H1 (cell line): ENCODE measurements around the gene L3MBTL1. TPM values are rescaled to one million over a fixed set of nuclear protein-coding genes. Genes with fewer than 3 reads are reported as not detected.
A peak's percentile ranks its signal among the peaks of the same experiment; 100 is the strongest.

ENCODE experiments used
- CTCF ChIA-PET: fragments of 300-600 bp; sonication (Branson Sonifier 250); formaldehyde crosslinking; loops from one replicate; lab custom pipeline; 2021; ENCODE audit not compliant: partially characterized antibody; lab: Charles Lee
- POLR2A ChIA-PET: fragments of 300-600 bp; sonication (Branson Sonifier 250); formaldehyde crosslinking; loops from one replicate; lab custom pipeline; 2021; ENCODE audit warnings: inconsistent platforms; ENCODE audit not compliant: partially characterized antibody; lab: Charles Lee
- DNase-seq, 2 experiments: peaks; one replicate each; pipeline versions ENCODE4 v3.0.0 to v3.0.0-alpha.2; 2010 to 2022; ENCODE audit warnings: low spot score in 2 of 2, low read depth in 1 of 2, mixed read lengths in 1 of 2
- FAIRE-seq: peaks from 2 replicates; lab custom pipeline; 2011; peaks lifted over from hg19 to GRCh38; lab: Jason Lieb, UNC
- H2AFZ ChIP-seq: 2 replicates; pipeline ENCODE4 v1.8.1; 2012; ENCODE audit warnings: low read length, inconsistent platforms
- H2AK5ac ChIP-seq: 2 replicates; pipeline ENCODE4 v1.6.1; 2013; ENCODE audit warnings: low read depth, low read length
- H2BK120ac ChIP-seq: replicated peaks from 2 replicates; pipeline ENCODE3; 2013; ENCODE audit warnings: low read depth, low read length, inconsistent platforms
- H2BK12ac ChIP-seq: 2 replicates; pipeline ENCODE4 v1.6.1; 2013; ENCODE audit warnings: low read depth, low read length
- H2BK15ac ChIP-seq: 2 replicates; pipeline ENCODE4 v1.6.1; 2013; ENCODE audit warnings: low read length
- H2BK20ac ChIP-seq: 2 replicates; pipeline ENCODE4 v1.6.1; 2013; ENCODE audit warnings: low read length
- H2BK5ac ChIP-seq: 2 replicates; pipeline ENCODE4 v1.6.1; 2013; ENCODE audit warnings: low read depth, low read length
- H3K14ac ChIP-seq: 2 replicates; pipeline ENCODE4 v1.6.1; 2013; ENCODE audit warnings: inconsistent platforms; ENCODE audit not compliant: insufficient read length
- H3K18ac ChIP-seq: 2 replicates; pipeline ENCODE4 v1.6.1; 2013; ENCODE audit warnings: low read length; ENCODE audit errors: extremely low read depth
- H3K23ac ChIP-seq: 2 replicates; pipeline ENCODE4 v1.6.1; 2013; ENCODE audit warnings: inconsistent platforms; ENCODE audit not compliant: insufficient read length
- H3K23me2 ChIP-seq: 2 replicates; pipeline ENCODE4 v1.6.1; 2013; ENCODE audit warnings: low read depth, low read length
- H3K27ac ChIP-seq: 2 replicates; pipeline ENCODE4 v1.6.1; 2011; ENCODE audit warnings: low read depth, low read length, inconsistent platforms
- H3K27me3 ChIP-seq, 4 experiments: replicated peaks in 1 of 4; 1 replicate in 1 of 4; 2 replicates in 3 of 4; pipeline versions ENCODE4 v1.6.1 to v1.8.1; 2011 to 2013; ENCODE audit warnings: low read length in 3 of 4, mild to moderate bottlenecking in 3 of 4, inconsistent platforms in 2 of 4, mixed read lengths in 2 of 4, moderate library complexity in 1 of 4; ENCODE audit not compliant: control insufficient read depth in 3 of 4, insufficient read depth in 3 of 4; ENCODE audit errors: extremely low read depth in 1 of 4
- H3K36me3 ChIP-seq, 4 experiments: 2 replicates each; pipeline versions ENCODE4 v1.6.1 to v1.8.1; 2011 to 2013; ENCODE audit warnings: mild to moderate bottlenecking in 4 of 4, low read length in 3 of 4, moderate library complexity in 2 of 4, control low read depth in 1 of 4, inconsistent platforms in 1 of 4; ENCODE audit not compliant: insufficient read depth in 4 of 4, control insufficient read depth in 2 of 4
- H3K4ac ChIP-seq: replicated peaks from 2 replicates; pipeline ENCODE3; 2013; ENCODE audit warnings: low read length, low read depth, mixed read lengths, inconsistent platforms; ENCODE audit not compliant: insufficient read length
- H3K4me1 ChIP-seq, 4 experiments: replicated peaks in 1 of 4; 1 replicate in 1 of 4; 2 replicates in 3 of 4; pipeline versions ENCODE4 v1.6.1 to v1.8.1; 2011 to 2013; ENCODE audit warnings: low read length in 3 of 4, inconsistent platforms in 2 of 4, mixed read lengths in 1 of 4; ENCODE audit not compliant: insufficient read depth in 4 of 4, control insufficient read depth in 3 of 4
- H3K4me2 ChIP-seq, 2 experiments: 2 replicates each; pipeline versions ENCODE4 v1.6.1 to v1.8.1; 2011 to 2013; ENCODE audit warnings: low read depth in 2 of 2, low read length in 2 of 2, control low read depth in 1 of 2, inconsistent platforms in 1 of 2, mild to moderate bottlenecking in 1 of 2; ENCODE audit not compliant: insufficient read depth in 1 of 2
- H3K4me3 ChIP-seq, 4 experiments: fragments of 200-600, 300-600 bp in 1 of 4; sonication (generic), shearing (Covaris generic), sonication (Bioruptor Twin) in 1 of 4; 2 replicates each; pipeline versions ENCODE4 v1.5.1 to v1.8.1; 2011 to 2016; ENCODE audit warnings: low read length in 4 of 4, low read depth in 3 of 4, control low read depth in 2 of 4, inconsistent platforms in 2 of 4, mild to moderate bottlenecking in 2 of 4, mixed read lengths in 1 of 4, moderate library complexity in 1 of 4; ENCODE audit not compliant: insufficient read depth in 2 of 4; ENCODE audit errors: extremely low read depth in 1 of 4
- H3K56ac ChIP-seq: replicated peaks from 2 replicates; pipeline ENCODE3; 2013; ENCODE audit warnings: low read depth, mild to moderate bottlenecking, mixed read lengths, low read length, inconsistent platforms; ENCODE audit not compliant: insufficient read length
- H3K79me1 ChIP-seq: 2 replicates; pipeline ENCODE4 v1.6.1; 2013; ENCODE audit warnings: low read depth, low read length, control low read depth
- H3K79me2 ChIP-seq, 2 experiments: 2 replicates each; pipeline versions ENCODE4 v1.6.1 to v1.8.1; 2012 to 2013; ENCODE audit warnings: low read length in 2 of 2, mild to moderate bottlenecking in 2 of 2, inconsistent platforms in 1 of 2; ENCODE audit not compliant: insufficient read depth in 2 of 2, control insufficient read depth in 1 of 2
- H3K9ac ChIP-seq, 4 experiments: replicated peaks in 1 of 4; 1 replicate in 1 of 4; 2 replicates in 3 of 4; pipeline versions ENCODE4 v1.6.1 to v1.8.1; 2011 to 2013; ENCODE audit warnings: low read depth in 3 of 4, low read length in 3 of 4, control low read depth in 2 of 4, mild to moderate bottlenecking in 2 of 4, moderate library complexity in 2 of 4, inconsistent platforms in 1 of 4; ENCODE audit errors: extremely low read depth in 1 of 4
- H3K9me3 ChIP-seq, 2 experiments: 2 replicates each; pipeline versions ENCODE4 v1.6.1 to v1.8.1; 2012 to 2013; ENCODE audit warnings: mild to moderate bottlenecking in 2 of 2, moderate library complexity in 2 of 2, control low read depth in 1 of 2, inconsistent platforms in 1 of 2, low read depth in 1 of 2, low read length in 1 of 2, mixed read lengths in 1 of 2; ENCODE audit not compliant: insufficient read depth in 2 of 2
- H4K20me1 ChIP-seq, 2 experiments: replicated peaks in 1 of 2; 2 replicates each; pipeline versions ENCODE3 to v1.8.1; 2011 to 2013; ENCODE audit warnings: inconsistent platforms in 2 of 2, low read length in 2 of 2, mild to moderate bottlenecking in 1 of 2; ENCODE audit not compliant: insufficient read depth in 2 of 2, control insufficient read depth in 1 of 2
- H4K5ac ChIP-seq: 2 replicates; pipeline ENCODE4 v1.6.1; 2013; ENCODE audit warnings: low read length, low read depth, mixed read lengths, inconsistent platforms; ENCODE audit not compliant: insufficient read length
- H4K8ac ChIP-seq: 2 replicates; pipeline ENCODE4 v1.8.0; 2013; ENCODE audit warnings: mild to moderate bottlenecking, moderate library complexity, low read length, inconsistent platforms; ENCODE audit not compliant: insufficient read depth; ENCODE audit errors: extremely low read depth
- H4K91ac ChIP-seq: replicated peaks from 2 replicates; pipeline ENCODE3; 2013; ENCODE audit warnings: low read length, mixed read lengths, inconsistent platforms; ENCODE audit not compliant: insufficient read length
- CTBP2 ChIP-seq: IDR thresholded peaks from 2 replicates; pipeline ENCODE4 v1.7.0; 2011; ENCODE audit warnings: borderline replicate concordance, mild to moderate bottlenecking, moderate library complexity, mixed read lengths, low read length; ENCODE audit not compliant: insufficient read depth, insufficient read length
- CTCF ChIP-seq, 3 experiments: IDR thresholded peaks; 1 replicate in 2 of 3; 2 replicates in 1 of 3; pipeline versions ENCODE4 v1.5.1 to v1.6.1; 2011; ENCODE audit warnings: low read length in 3 of 3, mild to moderate bottlenecking in 3 of 3, inconsistent platforms in 2 of 3, low read depth in 1 of 3, moderate library complexity in 1 of 3; ENCODE audit not compliant: insufficient read depth in 1 of 3; ENCODE audit errors: control extremely low read depth in 1 of 3
- POLR2AphosphoS5 ChIP-seq: IDR thresholded peaks from 2 replicates; pipeline ENCODE4 v1.6.1; 2011; ENCODE audit warnings: low read depth, low read length
- SIRT6 ChIP-seq: IDR thresholded peaks from one replicate; pipeline ENCODE4 v1.7.1; 2012; ENCODE audit warnings: low read length, inconsistent platforms
- SP4 ChIP-seq: IDR thresholded peaks from 2 replicates; pipeline ENCODE4 v1.6.1; 2012; ENCODE audit warnings: low read length, inconsistent platforms
- TBP ChIP-seq: IDR thresholded peaks from 2 replicates; pipeline ENCODE4 v1.6.1; 2011; ENCODE audit warnings: low read depth, low read length, improper control_type of control experiment
- YY1 ChIP-seq: IDR thresholded peaks from 2 replicates; pipeline ENCODE4 v1.6.1; 2011; ENCODE audit warnings: low read depth, mild to moderate bottlenecking, low read length
- ZNF274 ChIP-seq: IDR thresholded peaks from 2 replicates; pipeline ENCODE4 v1.7.0; 2012; ENCODE audit warnings: low read length, borderline replicate concordance; ENCODE audit errors: extremely low read depth
- WGBS, 2 experiments: shearing (Covaris generic) in 1 of 2; methylation state at CpG; one replicate each; pipeline versions ENCODE4 v1.1.6 to v1.1.7; 2013 to 2015; ENCODE audit warnings: low lambda C conversion rate in 2 of 2, mixed read lengths in 2 of 2, inconsistent platforms in 1 of 2, low coverage in 1 of 2, missing lambda C conversion rate in 1 of 2; ENCODE audit not compliant: insufficient replicate concordance in 2 of 2, insufficient coverage in 1 of 2, insufficient read length in 1 of 2; ENCODE audit errors: extremely low coverage in 1 of 2, missing lambda C conversion rate in 1 of 2; 5-methylcytosine and 5-hydroxymethylcytosine counted together
- polyA plus RNA-seq, 7 experiments: library from polyadenylated mRNA; depleted of rRNA in 3 of 7; stranded (reverse) in 5 of 7; unstranded in 2 of 7; fragments of >200 nt in 5 of 7; fragments of 200-250 nt in 2 of 7; gene quantifications; 1 replicate in 5 of 7; 2 replicates in 1 of 7; 4 replicates in 1 of 7; pipeline versions ENCODE4 v1.2.1 to v1.2.3, GENCODE V29; 2011 to 2013; ENCODE audit warnings: missing spikeins in 2 of 7, mixed read lengths in 2 of 7
- total RNA-seq: library from RNA; stranded (reverse); fragmentation: NEBNext Ultra II Directional; extraction: Animal tissue kit (Norgen Biotek cat#: 25700); gene quantifications from 2 replicates; pipeline ENCODE4 v1.2.1, GENCODE V29; 2021
- TF ChIP-seq, protein P1 (sequence below): IDR thresholded peaks from 2 replicates; pipeline ENCODE4 v1.6.1; 2012; ENCODE audit warnings: inconsistent platforms

Gene L3MBTL1
- total and polyA plus RNA-seq, 2 of the 8 experiments (the other 6 are each of a cell fraction or from before 2014, with no cell fraction given), result 11.9 to 17.0 TPM

DNA sequence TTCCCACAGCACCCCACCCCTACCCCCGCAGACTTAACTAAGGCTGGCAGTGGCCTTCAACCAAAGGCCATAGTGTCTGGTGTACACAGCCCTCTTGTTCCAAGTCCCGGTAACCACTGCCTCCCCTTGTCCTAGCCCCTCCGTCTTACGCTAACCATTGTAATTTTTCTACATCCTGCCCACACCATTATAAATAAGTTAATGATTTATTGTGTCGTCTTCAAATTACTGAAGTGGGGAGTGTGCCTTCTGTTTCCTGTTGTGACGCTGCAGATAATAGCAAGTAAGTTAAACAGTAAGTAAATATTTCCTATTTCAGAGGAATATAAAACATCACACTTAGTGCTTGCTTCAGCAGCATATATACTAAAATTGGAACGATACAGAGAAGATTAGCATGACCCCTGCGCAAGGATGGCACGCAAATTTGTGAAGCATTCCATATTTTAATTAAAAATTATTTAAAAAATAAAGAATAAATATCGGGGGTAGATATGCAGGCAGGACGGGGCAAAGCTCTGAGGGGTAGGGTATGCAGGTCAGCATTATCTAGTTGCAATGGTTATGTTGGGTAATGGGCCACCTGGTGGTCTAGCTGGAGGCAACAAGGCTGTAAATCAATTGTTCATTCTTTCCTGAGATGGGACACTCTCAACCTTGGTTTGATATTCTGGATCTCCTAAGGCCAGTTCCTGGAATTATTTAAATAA, 34.7 kb upstream of the L3MBTL1 start:
- no peaks in the 10 kb centered on the region for H3K36me3 ChIP-seq
- H4K5ac ChIP-seq, result no peak overlapping the region
- no peak overlapping the region for H4K91ac ChIP-seq
- H2AFZ ChIP-seq, result no peak overlapping the region
- no peaks in the 10 kb centered on the region for H3K79me2 ChIP-seq
- H3K4me3 ChIP-seq, result no peak overlapping the region
- H2BK12ac ChIP-seq, result no peak overlapping the region
- H3K27ac ChIP-seq, result no peak overlapping the region
- H3K14ac ChIP-seq, result no peak overlapping the region
- POLR2A ChIA-PET, result interaction anchor here (1.4 to 5.6 kb wide), 3 partner anchors 10 to 36 kb away, joined by 5 to 58 read pairs (median 6); partner anchors contain the start of gene SRSF6
- H2BK15ac ChIP-seq, result no peak overlapping the region
- CTCF ChIA-PET, result interaction anchor here (0.7 to 1.3 kb wide), 2 partner anchors 8 to 9 kb away, joined by 3 read pairs; no protein-coding TSS in a partner anchor
- no peaks in the 10 kb centered on the region for H3K9me3 ChIP-seq
- DNase-seq, result no peak
- no peak overlapping the region for H2BK120ac ChIP-seq
- no peak overlapping the region for H3K23ac ChIP-seq
- H4K8ac ChIP-seq, result no peak overlapping the region
- H3K4me2 ChIP-seq, result no peak overlapping the region
- no peak overlapping the region for H3K18ac ChIP-seq
- H3K27me3 ChIP-seq, result no peaks in the 10 kb centered on the region
- no peaks in the 10 kb centered on the region for H3K23me2 ChIP-seq
- H3K4ac ChIP-seq, result no peak overlapping the region
- H3K79me1 ChIP-seq, result no peaks in the 10 kb centered on the region
- H4K20me1 ChIP-seq, result peaks cover 0 to 2% of the 10 kb centered on the region in 2 experiments
- 91% methylated on average over 11 of the region's 11 CpGs; no CpG with 5 or more reads in 1 of the 2 experiments for WGBS, 2 experiments
- H3K56ac ChIP-seq, result no peak overlapping the region
- H2AK5ac ChIP-seq, result no peak overlapping the region
- no peak overlapping the region for H3K9ac ChIP-seq
- no peak for FAIRE-seq
- H2BK20ac ChIP-seq, result no peak overlapping the region
- no peak overlapping the region for H2BK5ac ChIP-seq
- H3K4me1 ChIP-seq, result no peaks in the 10 kb centered on the region
- TF ChIP-seq YY1, result no peak
- TF ChIP-seq SIRT6, result no peak
- TF ChIP-seq CTBP2, result no peak
- TF ChIP-seq POLR2AphosphoS5, result no peak
- no peak for TF ChIP-seq SP4
- TF ChIP-seq CTCF (IDR thresholded peaks at IDR 0.05; ENCODE audit: control extremely low read depth in 1 of 3, insufficient read depth in 1 of 3, low read depth in 1 of 3, low read length in 3 of 3), result peak in 2 of 3 experiments; percentile 9 to 34; a peak in 2 of 4 replicates
- TF ChIP-seq, protein P1, sequence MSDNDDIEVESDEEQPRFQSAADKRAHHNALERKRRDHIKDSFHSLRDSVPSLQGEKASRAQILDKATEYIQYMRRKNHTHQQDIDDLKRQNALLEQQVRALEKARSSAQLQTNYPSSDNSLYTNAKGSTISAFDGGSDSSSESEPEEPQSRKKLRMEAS, result no peak
- no peak for TF ChIP-seq ZNF274
- no peak for TF ChIP-seq TBP
